ENCODE measurements around the gene C5AR1.
A peak's percentile ranks its signal among the peaks of the same experiment; 100 is the strongest.
"Not testable (repeated sequence)": the region's sequence is repeated elsewhere in the genome, so short reads cannot be mapped to it uniquely, and the experiment has no call there.

C5AR1 gene

DNA sequence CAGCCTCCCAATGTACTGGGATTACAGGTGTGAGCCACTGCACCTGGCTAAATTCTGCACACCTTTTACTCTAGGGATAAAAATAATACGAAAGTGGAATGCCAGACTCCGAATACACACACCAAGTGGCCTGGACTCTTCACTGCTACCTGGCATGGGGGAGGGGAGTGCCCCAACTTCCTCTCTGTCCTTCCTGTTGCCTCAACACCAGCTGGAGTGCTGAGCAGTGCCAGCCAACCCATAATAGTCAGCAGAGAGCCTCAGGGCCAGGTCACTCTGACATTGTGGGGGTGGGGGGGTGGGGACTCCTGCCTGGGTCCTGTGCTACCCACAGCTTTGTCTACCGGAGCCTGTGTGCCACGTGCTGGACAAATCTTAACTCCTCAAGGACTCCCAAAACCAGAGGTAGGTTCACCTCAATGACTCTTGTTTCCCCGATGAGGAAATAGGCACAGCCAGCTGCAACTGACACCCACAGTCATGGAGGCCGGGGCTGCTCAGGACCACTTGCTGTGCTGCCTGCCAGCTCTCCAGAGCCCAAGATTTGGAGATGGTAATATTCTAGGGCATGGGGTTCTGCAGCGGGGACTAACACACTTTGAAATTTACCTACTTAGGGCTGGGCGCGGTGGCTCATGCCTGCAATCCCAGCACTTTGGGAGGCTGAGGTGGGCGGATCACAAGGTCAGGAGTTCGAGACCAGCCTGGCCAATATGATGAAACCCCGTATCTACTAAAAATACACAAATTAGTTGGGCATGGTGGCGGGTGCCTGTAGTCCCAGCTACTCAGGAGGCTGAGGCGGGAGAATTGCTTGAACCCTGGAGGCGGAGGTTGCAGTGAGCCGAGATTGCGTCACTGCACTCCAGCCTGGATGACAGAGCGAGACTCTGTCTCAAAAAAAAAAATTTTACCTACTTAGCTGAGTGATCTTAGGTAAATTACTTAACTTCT lies 27.4 kb downstream of the C5AR1 start:
- DNase-seq = not testable (repeated sequence)

DNA sequence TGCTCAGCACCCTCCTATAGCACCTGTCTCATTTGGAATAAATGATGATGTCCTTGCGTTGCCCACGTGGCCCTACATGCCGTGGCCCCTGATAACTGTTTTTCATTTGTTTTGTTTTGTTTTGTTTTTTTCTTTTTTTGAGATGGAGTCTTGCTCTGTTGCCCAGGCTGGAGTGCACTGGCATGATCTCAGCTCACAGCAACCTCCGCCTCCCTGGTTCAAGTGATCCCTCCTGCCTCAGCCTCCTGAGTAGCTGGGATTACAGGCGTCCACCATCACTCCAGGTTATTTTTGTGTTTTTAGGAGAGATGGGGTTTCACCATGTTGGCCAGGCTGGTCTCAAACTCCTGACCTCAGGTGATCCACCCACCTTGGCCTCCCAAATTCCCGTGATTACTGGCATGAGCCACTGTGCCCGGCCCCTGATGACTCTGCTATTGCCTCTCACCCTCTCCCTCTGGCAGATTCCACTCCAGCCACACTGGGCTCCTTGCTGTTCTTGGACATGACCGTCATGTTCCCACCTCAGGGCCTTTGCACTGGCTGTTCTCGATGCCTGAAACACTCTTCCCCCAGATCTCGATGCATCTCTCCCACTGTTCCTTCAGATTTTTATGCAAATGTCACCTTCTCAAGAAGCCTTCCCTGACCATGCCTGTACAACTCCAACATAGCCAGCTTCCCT lies 29.7 kb downstream of the C5AR1 start:
- no peak for DNase-seq

DNA sequence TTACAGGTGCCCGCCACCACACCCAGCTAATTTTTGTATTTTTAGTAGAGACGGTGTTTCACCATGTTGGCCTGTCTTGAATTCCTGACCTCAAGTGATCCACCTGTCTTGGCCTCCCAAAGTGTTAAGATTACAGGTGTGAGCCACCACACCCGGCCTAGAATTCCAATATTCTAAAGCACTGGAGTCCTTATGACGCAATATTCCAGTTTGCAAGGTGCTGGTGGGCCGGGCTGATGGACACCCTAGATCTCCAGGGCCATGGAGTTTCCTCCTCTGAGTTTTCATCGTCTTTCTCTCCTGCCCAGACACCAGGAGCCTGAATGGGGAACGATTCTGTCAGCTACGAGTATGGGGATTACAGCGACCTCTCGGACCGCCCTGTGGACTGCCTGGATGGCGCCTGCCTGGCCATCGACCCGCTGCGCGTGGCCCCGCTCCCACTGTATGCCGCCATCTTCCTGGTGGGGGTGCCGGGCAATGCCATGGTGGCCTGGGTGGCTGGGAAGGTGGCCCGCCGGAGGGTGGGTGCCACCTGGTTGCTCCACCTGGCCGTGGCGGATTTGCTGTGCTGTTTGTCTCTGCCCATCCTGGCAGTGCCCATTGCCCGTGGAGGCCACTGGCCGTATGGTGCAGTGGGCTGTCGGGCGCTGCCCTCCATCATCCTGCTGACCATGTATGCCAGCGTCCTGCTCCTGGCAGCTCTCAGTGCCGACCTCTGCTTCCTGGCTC lies 31.0 kb downstream of the C5AR1 start:
- no peak for DNase-seq

DNA sequence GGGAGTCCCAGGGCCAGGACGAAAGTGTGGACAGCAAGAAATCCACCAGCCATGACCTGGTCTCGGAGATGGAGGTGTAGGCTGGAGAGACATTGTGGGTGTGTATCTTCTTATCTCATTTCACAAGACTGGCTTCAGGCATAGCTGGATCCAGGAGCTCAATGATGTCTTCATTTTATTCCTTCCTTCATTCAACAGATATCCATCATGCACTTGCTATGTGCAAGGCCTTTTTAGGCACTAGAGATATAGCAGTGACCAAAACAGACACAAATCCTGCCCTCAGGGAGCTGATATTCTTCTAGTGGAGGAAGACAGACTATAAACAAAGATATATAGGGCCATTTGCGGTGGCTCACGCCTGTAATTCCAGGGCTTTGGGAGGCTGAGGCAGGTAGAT lies 32.1 kb downstream of the C5AR1 start:
- no peak for DNase-seq

DNA sequence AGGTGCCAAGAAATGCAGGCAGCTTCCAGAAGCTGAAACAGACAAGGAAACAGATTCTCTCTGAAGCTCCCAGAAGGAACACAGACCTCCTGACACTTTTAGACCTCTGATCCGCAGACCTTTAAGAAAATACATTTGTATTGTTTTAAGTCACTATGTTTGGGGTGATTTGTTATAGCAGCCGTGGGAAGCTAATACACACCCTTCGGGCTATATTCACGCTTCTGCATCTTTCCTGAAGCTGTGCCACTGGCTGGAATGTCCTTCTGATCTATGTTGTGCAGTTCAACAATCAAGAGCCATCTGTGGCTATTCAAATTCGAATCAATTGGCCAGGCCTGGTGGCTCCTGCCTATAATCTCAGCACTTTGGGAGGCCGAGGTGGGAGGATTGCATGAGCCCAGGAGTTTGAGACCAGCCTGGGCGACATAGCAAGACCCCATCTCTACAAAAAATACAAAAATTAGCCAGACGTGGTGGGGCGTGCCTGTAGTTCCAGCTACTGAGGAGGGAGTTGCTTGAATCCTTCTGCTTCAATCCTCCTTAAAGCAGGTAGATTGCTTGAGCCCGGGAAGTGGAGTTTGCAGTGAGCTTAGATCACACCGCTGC lies 33.6 kb downstream of the C5AR1 start:
- no peak for DNase-seq

DNA sequence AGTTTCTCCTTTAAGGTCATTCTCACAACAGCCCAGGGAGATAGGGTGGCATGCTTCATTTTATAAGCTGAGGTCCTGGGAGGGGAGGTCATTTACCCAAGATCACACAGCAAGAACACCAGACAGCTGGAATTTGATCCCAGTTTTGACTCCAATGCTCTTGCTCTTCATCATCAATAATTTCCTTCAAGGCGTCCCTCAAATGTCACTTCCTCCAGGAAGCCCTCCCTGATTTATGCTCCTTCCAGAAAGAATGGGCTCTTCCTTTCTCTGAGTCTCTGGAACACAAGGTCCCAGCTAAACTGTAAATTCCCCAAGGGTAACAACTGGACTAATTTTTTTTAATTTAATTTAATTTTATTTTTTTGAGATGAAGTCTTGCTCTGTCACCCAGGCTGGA lies 34.8 kb downstream of the C5AR1 start:
- no peak for DNase-seq

DNA sequence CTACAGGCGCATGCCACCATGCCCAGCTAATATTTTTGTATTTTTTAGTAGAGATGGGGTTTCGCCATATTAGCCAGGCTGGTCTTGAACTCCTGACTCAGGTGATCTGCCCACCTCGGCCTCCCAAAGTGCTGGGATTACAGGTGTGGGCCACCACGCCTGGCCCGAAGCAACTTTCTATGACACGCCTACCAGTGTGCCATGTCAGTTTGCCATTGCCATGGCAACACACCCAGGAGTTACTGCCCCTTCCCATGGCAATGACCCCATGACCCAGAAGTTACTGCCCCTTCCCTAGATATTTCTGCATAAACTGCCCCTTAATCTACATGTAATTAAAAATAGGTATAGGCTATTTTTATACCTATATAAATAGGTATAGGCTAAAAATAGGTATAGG lies 36.4 kb downstream of the C5AR1 start:
- not testable (repeated sequence) for DNase-seq

DNA sequence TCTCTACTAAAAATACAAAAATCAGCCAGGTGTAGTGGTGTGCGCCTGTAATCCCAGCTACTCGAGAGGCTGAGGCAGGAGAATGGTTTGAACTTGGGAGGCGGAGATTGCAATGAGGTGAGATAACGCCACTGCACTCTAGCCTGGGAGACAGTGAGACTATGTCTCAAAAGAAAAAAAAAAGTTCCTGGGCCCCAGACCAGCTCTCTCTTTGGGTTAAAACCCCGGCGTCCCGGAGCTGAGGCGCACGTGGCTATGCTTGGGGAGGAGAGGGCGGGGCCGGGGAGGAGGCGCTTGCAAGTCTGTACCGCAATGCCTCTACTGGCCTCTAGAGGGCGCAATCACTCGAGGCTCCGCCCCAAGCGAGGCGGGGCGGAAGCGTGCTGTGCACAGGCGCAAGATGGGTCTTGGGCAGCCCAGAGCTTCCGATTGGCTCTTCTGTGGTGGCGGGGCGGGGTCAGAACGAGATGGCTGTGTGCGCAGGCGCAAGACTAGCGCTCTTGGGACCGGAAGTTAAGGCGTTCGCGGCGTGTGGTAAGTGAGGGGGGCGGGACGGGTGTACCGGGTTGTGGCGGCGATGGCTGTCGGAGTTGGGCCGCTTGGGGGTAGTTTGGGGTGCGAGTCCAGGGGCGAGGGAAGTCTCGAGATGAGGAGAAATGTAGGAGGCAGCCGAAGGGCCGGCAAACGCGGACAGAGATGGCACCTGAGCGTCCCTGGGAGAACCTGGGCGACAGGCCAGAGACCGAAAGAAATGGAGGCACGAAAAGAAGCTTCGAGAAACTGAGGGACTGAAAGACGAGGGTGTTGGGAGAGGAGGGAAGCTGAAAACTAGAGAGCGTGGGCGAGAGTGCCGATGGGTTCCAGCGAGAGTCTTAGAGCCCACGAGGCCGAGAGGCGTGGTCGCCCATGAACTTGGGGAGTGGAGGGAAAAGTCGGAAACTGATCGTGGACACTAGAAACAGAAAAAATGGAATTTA lies 39.4 kb downstream of the C5AR1 start, which contains the start of gene DHX34:
DHX34 (plus strand) TSS at position 497 of the 977 bp plus-strand sequence. CDS start 3,716 bp downstream, outside the sequence.
- DNase-seq = peak; percentile 98 to 99

DNA sequence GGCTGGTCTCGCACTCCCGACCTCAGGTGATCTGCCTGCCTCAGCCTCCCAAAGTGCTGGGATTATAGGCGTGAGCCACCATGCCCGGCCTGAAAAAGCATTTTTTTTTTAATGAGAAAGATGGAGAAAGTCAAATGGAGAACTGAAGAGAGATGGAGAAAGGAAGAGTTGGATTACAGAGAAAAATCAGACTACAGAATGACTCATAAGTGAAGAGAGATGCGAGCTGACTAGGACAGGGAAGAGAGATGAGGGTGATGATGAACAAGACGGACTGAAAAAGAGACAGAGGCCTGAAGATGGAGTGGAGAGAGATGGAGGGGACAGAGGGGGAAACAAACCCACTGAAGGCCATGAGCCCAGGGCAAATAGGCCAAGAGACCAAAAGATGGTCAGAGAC lies 41.0 kb downstream of the C5AR1 start:
- no peak for DNase-seq

DNA sequence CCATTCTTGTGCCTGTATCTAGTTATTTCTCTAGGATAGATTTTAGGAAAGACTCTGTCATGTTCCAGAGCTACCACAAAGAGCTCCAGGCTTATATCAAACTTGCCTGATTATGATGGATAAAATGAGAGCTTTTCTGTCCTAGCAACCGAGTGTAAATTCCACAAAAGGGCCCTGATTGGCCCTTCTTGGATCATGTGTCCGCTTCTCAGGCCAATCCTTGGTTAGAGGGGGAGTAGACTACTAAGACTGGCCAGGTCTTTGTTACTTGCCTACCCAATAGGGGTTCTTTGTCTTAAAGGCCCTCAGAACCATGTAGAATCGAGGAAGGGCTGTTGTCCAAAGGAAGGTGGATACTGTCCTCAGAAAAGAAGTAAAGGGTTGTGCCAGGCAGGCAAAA lies 41.9 kb downstream of the C5AR1 start:
- DNase-seq = no peak

DNA sequence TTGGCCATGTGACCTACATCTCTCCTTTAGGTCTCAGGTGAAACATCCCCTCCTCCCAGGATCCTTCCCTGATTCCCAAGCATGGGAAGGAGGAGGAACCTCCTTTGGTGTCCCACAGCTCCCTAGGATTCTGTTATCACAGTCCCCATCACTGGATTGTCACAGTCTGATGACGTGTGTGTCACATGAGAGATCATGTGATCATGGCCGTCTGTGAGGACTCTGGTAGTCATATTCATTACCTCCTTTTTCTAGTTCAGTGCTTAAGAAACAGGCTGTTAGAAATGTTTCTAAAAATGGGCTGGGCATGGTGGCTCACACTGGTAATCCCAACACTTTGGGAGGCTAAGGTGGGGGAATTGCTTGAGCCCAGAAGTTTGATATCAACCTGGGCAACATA lies 42.4 kb downstream of the C5AR1 start:
- no peak for DNase-seq

DNA sequence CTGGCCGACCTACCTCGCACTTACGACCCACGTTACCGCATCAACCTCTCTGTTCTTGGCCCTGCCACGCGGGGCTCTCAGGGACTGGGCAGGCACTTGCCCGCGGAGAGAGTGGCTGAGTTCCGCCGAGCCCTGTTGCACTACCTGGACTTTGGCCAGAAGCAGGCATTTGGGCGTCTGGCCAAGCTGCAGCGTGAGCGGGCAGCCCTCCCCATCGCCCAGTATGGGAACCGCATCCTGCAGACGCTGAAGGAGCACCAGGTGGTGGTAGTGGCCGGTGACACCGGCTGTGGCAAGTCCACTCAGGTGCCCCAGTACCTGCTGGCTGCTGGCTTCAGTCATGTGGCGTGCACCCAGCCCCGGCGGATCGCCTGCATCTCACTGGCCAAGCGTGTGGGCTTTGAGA lies 43.6 kb downstream of the C5AR1 start:
- DNase-seq = no peak

DNA sequence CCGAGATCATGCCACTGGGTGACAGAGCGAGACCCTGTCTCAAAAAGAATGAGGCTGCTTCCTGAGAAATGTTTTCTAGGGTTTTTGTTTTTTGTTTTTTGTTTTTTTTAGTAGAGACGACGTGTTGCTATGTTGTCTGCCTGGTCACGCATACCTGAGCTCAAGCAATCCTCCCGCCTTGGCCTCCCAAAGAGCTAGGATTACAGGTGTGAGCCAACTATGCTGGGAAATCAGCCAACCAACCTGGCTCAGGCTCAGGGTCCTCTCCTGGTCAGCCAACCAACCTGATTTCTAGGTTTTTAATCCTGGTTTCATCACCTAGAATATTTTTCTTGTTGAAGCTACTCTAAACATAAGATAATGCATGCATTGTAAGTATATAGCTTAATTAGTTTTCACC lies 47.2 kb downstream of the C5AR1 start:
- DNase-seq = no peak

DNA sequence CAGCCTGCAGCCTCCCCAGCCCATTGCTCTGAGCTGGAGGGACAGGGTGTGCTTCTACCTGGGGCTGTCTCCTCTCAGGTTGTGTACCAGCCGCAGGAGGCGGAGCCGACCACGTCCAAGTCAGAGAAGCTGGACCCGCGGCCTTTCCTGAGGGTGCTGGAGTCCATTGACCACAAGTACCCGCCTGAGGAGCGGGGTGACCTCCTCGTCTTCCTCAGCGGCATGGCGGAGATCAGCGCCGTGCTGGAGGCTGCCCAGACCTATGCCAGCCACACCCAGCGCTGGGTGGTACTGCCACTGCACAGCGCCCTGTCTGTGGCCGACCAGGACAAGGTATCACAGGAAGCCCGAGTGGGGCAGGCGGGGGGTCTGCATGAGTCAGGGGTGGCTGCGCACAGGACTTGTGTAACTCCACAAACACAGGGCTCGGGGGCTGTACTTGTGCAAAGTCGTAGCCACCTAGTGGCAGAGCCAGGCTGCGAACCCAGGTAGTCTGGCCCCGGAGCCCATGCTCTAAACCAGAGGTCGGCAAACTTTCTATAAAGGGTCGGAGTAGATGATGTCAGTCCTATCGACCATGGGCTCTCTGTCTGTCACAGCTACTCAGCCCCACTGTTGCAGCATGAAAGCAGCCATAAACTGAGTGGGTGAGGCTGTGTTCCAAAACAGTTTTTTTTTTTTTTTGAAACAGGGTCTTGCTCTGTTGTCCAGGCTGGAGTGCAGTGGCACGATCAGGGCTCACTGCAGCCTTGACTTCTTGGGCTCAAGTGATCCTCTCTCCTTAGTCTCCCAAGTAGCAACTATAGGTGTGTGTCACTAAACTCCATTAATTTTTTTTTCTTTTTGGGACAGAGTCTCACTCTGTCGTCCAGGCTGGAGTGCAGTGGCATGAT lies 48.4 kb downstream of the C5AR1 start:
- no peak for DNase-seq

DNA sequence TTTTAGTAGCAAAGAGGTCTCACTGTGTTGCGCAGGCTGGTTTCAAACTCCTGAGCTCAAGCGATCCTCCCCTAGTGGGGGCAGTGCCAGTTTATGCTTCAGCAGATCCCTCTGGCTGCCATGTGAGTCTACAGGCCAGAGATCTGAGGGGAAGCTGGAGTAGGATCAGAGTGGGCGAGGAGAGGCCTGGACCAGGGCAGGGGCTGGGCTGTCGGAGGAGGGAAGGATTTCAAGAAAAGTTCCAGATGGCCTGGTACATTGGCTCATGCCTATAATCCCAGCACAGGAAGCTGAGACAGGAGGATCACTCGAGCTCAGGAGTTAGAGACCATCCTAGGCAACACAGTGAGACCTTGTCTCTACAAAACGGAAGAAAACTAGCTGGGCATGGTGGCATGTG lies 49.3 kb downstream of the C5AR1 start:
- DNase-seq = no peak

DNA sequence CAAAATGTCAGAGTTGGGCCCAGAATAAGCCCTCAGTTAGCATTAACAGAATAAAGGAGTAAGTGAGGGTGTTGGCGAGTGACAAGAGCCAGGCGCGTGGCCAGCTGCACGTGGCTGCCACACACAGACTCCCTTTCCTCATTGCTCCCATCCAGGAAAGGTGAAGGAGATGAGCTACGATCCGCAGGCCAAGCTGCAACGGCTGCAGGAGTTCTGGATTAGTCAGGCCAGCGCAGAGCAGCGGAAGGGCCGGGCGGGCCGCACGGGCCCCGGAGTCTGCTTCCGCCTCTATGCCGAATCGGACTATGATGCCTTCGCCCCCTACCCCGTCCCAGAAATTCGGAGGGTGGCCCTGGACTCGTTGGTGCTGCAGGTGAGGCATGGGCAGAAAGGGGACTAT lies 52.7 kb downstream of the C5AR1 start:
- DNase-seq = no peak

DNA sequence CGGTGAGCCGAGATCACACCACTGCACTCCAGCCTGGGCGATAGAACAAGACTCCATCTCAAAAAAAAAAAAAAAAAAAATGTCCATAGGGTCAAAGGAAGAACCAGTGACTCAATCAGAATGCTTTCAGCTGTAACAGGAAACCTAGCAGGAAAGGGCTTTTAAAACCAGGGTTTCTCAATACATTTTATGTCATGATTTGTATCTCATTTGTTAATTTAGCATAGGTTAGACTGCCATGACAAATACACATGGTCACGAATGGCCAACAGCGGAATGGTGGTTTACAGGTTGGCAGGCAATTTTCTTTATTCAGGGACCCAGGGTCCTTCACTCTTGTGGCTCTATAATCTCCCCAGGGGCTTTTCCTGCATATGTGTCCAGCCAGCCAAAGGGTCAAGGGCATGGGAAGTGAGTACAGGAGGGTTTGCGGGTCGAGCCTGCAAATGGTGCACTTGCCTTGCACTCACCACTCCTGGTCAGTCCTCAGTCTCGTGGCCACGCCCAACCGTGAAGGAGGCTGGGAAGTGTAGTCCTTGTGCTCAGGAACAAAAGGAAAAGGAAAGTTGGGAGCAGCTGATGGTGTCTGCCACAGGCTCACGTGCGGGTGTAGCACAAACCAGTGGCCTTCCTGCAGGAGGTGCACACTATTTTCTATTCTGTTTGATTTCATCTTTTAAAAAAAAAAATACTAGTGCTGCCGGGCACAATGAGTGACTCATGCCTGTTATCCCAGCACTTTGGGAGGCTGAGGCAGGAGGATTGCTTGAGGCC lies 54.3 kb downstream of the C5AR1 start:
- no peak for DNase-seq

DNA sequence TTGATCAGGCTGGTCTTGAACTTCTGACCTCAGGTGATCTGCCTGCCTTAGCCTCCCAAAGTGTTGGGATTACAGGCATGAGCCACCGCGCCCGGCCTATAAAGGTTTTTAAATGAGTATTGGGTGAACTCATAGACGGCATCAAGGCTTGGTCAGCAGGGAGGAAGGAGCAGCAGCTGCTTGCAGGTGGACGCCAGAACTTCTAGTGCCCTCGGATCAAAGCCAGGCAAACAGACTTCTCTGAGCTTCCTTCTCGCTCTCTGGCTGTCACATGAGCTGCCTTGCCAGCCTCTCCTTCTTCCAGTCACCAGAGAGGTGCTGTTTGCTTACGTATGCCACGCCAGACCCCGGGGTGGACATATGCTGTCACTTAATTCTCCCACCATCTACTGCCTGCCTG lies 55.8 kb downstream of the C5AR1 start:
- not testable (repeated sequence) for DNase-seq

DNA sequence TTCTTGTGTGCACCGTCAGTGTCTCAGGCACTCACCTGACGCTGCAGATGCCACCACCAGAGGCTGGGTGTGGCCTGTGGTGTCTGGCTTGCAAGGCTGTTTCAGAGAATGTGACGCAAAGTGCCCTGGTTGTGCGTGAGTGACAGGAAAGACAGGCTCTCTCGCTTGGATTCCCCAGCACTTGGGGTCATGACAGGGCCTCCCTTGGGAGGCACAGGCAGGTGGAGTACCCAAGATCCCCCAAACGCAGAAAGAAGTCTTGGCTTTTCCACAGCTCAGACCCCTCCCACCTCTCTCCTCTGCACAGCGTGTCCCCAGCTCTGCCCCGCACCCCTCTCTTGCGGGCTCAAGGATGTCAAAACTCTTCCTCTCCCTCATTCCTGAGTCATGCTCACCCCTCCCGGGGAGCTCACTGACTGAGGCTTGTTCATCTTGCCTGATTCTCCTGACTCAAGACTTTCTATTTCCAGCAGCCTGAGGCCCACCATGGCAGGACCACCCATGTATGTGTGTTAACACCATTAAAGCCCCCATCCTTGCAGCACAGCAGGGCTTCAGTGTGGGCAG lies 60.5 kb downstream of the C5AR1 start:
- no peak for DNase-seq
